Measurements from ENCODE around the gene SPTLC3.

The SPTLC3 gene

GRCh38 chr20:12968472-12968871 is 40.3 kb upstream of the SPTLC3 start:
- H3K4me3 ChIP-seq (ENCODE audit: low read length), result no peak overlapping the region
- TF ChIP-seq, protein P1, sequence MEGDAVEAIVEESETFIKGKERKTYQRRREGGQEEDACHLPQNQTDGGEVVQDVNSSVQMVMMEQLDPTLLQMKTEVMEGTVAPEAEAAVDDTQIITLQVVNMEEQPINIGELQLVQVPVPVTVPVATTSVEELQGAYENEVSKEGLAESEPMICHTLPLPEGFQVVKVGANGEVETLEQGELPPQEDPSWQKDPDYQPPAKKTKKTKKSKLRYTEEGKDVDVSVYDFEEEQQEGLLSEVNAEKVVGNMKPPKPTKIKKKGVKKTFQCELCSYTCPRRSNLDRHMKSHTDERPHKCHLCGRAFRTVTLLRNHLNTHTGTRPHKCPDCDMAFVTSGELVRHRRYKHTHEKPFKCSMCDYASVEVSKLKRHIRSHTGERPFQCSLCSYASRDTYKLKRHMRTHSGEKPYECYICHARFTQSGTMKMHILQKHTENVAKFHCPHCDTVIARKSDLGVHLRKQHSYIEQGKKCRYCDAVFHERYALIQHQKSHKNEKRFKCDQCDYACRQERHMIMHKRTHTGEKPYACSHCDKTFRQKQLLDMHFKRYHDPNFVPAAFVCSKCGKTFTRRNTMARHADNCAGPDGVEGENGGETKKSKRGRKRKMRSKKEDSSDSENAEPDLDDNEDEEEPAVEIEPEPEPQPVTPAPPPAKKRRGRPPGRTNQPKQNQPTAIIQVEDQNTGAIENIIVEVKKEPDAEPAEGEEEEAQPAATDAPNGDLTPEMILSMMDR (IDR thresholded peaks at IDR 0.05; ENCODE audit: low read depth, low read length), result no peak
- TF ChIP-seq EZH2phosphoT487 (IDR thresholded peaks at IDR 0.05; ENCODE audit: low read depth), result no peak
- no peaks in the 10 kb centered on the region for H3K4me1 ChIP-seq (ENCODE audit: low read length)
- no peaks in the 10 kb centered on the region for H4K20me1 ChIP-seq (ENCODE audit: insufficient read depth, low read length)
- H3K36me3 ChIP-seq (replicated peaks; ENCODE audit: low read depth, low read length), result no peaks in the 10 kb centered on the region
- H2AFZ ChIP-seq (ENCODE audit: low read depth, low read length), result no peak overlapping the region
- no peaks in the 10 kb centered on the region for H3K9me3 ChIP-seq (ENCODE audit: insufficient read depth, low read length)
- H3K4me2 ChIP-seq (ENCODE audit: low read length), result no peak overlapping the region
- no peak overlapping the region for H3K9ac ChIP-seq (ENCODE audit: low read length)
- H3K27ac ChIP-seq (ENCODE audit: low read length), result no peak overlapping the region
- no peaks in the 10 kb centered on the region for H3K79me2 ChIP-seq (ENCODE audit: low read length)
- H3K27me3 ChIP-seq (ENCODE audit: low read depth, low read length), result peaks cover 19% of the 10 kb centered on the region; the same call in 1 of the 2 replicates

- H3K27ac ChIP-seq (ENCODE audit: low read length), result no peak overlapping the region
- H3K4me1 ChIP-seq (ENCODE audit: low read length), result no peaks in the 10 kb centered on the region
- no peaks in the 10 kb centered on the region for H3K79me2 ChIP-seq (ENCODE audit: low read length)
- H3K36me3 ChIP-seq (replicated peaks; ENCODE audit: low read depth, low read length), result no peaks in the 10 kb centered on the region
- H3K9me3 ChIP-seq (ENCODE audit: insufficient read depth, low read length), result no peaks in the 10 kb centered on the region
- H3K9ac ChIP-seq (ENCODE audit: low read length), result no peak overlapping the region
- H2AFZ ChIP-seq (ENCODE audit: low read depth, low read length), result no peak overlapping the region
- no peak overlapping the region for H3K4me2 ChIP-seq (ENCODE audit: low read length)
- TF ChIP-seq, protein P1 (IDR thresholded peaks at IDR 0.05; ENCODE audit: low read depth, low read length), result no peak
- TF ChIP-seq EZH2phosphoT487 (IDR thresholded peaks at IDR 0.05; ENCODE audit: low read depth), result no peak
- no peak overlapping the region for H3K4me3 ChIP-seq (ENCODE audit: low read length)
- H3K27me3 ChIP-seq (ENCODE audit: low read depth, low read length), result peaks cover 19% of the 10 kb centered on the region; the same call in 1 of the 2 replicates
- no peaks in the 10 kb centered on the region for H4K20me1 ChIP-seq (ENCODE audit: insufficient read depth, low read length)
Measured at GRCh38 chr20:12969071-12969669, 39.6 kb upstream of the SPTLC3 start.

DNA sequence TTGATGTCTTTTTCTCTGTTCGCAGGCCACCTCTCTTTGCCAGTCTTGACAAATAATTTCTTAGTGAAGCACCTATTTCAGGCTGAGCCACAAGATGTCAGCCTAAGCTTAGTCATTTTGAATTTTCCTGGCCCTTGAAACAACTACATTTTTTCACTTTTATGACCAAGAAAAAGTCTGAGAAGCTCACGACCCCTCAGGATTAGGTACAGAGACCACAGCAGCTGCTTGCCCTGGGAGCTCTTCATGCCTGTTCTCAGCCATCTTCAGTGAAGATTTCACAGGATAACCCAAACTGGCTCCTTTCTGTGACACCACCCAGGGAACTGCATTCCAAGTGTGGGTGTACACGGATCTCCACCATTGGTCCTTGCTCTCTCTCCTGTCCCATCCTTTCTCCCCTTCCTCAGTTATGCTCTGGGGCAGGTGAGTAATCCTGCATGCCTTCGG is 38.4 kb upstream of the SPTLC3 start:
- no peak overlapping the region for H3K9ac ChIP-seq (ENCODE audit: low read length)
- H3K9me3 ChIP-seq (ENCODE audit: insufficient read depth, low read length), result no peaks in the 10 kb centered on the region
- H3K27ac ChIP-seq (ENCODE audit: low read length), result no peak overlapping the region
- no peaks in the 10 kb centered on the region for H4K20me1 ChIP-seq (ENCODE audit: insufficient read depth, low read length)
- no peak overlapping the region for H3K4me3 ChIP-seq (ENCODE audit: low read length)
- H3K4me2 ChIP-seq (ENCODE audit: low read length), result peak overlapping the region; percentile 7; the same call in 1 of the 2 replicates
- H3K79me2 ChIP-seq (ENCODE audit: low read length), result no peaks in the 10 kb centered on the region
- no peaks in the 10 kb centered on the region for H3K36me3 ChIP-seq (replicated peaks; ENCODE audit: low read depth, low read length)
- peaks cover 14% of the 10 kb centered on the region; the same call in 1 of the 2 replicates for H3K27me3 ChIP-seq (ENCODE audit: low read depth, low read length)
- 0 out of 2 replicates have a peak overlapping the region, but pooled peaks have one; percentile 16 for H2AFZ ChIP-seq (ENCODE audit: low read depth, low read length)
- no peaks in the 10 kb centered on the region for H3K4me1 ChIP-seq (ENCODE audit: low read length)
- TF ChIP-seq EZH2phosphoT487 (IDR thresholded peaks at IDR 0.05; ENCODE audit: low read depth), result no peak
- TF ChIP-seq, protein P1 (IDR thresholded peaks at IDR 0.05; ENCODE audit: low read depth, low read length), result peak; percentile 67

DNA sequence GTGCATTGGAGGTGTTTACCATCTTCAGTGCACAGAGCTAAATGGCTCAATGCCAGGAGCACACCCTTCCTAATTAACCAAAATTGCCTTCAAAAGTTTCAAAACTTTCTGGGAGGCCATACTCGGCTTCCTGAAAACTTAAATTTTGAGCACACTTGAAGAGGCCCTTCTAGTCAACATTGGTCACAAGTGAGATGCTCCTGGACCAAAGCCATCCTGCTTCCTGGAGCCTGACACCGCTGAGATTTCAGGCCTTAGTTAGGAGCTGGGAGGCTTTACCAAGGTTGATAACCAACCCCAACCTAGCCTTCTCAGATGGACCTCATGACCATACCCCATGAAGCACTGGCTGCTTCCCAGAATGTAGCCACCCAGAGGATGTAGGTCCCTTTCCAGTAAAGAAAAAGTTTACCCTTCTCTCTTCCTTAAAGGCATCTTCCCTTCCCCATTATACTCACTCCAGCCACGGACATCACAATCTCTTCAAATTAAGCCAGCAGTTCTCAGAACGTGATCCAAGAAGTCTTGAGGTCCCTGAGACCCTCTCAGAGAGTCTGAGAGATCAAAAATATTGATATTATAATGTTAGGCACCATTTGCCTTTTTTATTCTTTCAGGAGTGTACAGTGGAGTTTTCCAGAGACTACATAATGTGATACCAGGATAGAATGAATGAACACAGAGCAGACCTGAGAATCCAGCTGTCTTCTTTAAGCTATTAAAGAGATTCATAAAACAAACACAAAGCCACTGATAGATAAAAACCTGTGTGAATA is 32.8 kb upstream of the SPTLC3 start:
- Histone ChIP-seq H2AFZ (ENCODE audit: low read depth, low read length) (no peak overlapping the region), H3K4me2 (ENCODE audit: low read length) (no peak overlapping the region), H4K20me1 (ENCODE audit: insufficient read depth, low read length) (no peaks in the 10 kb centered on the region), H3K79me2 (ENCODE audit: low read length) (no peaks in the 10 kb centered on the region), H3K4me3 (ENCODE audit: low read length) (no peak overlapping the region), H3K4me1 (ENCODE audit: low read length) (no peaks in the 10 kb centered on the region), H3K27me3 (ENCODE audit: low read depth, low read length) (peaks cover 17% of the 10 kb centered on the region; the same call in 1 of the 2 replicates), H3K9me3 (ENCODE audit: insufficient read depth, low read length) (no peaks in the 10 kb centered on the region), H3K9ac (ENCODE audit: low read length) (no peak overlapping the region), H3K27ac (ENCODE audit: low read length) (no peak overlapping the region), H3K36me3 (replicated peaks; ENCODE audit: low read depth, low read length) (no peaks in the 10 kb centered on the region)
- TF ChIP-seq, protein P1 (IDR thresholded peaks at IDR 0.05; ENCODE audit: low read depth, low read length), result no peak
- TF ChIP-seq EZH2phosphoT487 (IDR thresholded peaks at IDR 0.05; ENCODE audit: low read depth), result no peak

All from OCI-LY3 (cell line).